Femur (tissue), 1 donor: ENCODE data around the gene C10orf95.

ENCODE experiments used
- DNase-seq: peaks from one replicate; pipeline ENCODE4 v3.0.0-alpha.2; 2017

The C10orf95 gene

GRCh38 chr10:102451105-102451969, at the start of gene C10orf95:
C10orf95 (minus strand) TSS chr10:102451543; CDS start chr10:102451093, 450 bp downstream.
- no peak for DNase-seq

GRCh38 chr10:102500686-102501085, 49.3 kb upstream of the C10orf95 start:
- DNase-seq: peak; percentile 20

- DNase-seq: no peak
These were observed 48.0 kb upstream of the C10orf95 start for GRCh38 chr10:102499356-102499755.

- no peak for DNase-seq
These were observed 46.2 kb upstream of the C10orf95 start for GRCh38 chr10:102497545-102497944.

- DNase-seq: no peak
These were observed 42.4 kb upstream of the C10orf95 start for GRCh38 chr10:102493771-102494170.

- no peak for DNase-seq
These were observed 41.6 kb upstream of the C10orf95 start for GRCh38 chr10:102492983-102493382.

GRCh38 chr10:102492344-102492939, 41.1 kb upstream of the C10orf95 start:
- DNase-seq: no peak

GRCh38 chr10:102491136-102491535, 39.8 kb upstream of the C10orf95 start:
- DNase-seq: no peak

- DNase-seq: peak; percentile 53
These were observed 33.9 kb upstream of the C10orf95 start for GRCh38 chr10:102485093-102485784.

GRCh38 chr10:102484021-102484420, 32.7 kb upstream of the C10orf95 start:
- no peak for DNase-seq

- DNase-seq: no peak
These were observed 29.1 kb upstream of the C10orf95 start for GRCh38 chr10:102480396-102480795.

GRCh38 chr10:102479651-102480050, 28.3 kb upstream of the C10orf95 start:
- DNase-seq: no peak

GRCh38 chr10:102476466-102477141, 25.3 kb upstream of the C10orf95 start:
- no peak for DNase-seq

GRCh38 chr10:102475451-102476040, 24.2 kb upstream of the C10orf95 start:
- no peak for DNase-seq

- DNase-seq: no peak
These were observed 22.3 kb upstream of the C10orf95 start for GRCh38 chr10:102473445-102474331.

GRCh38 chr10:102470579-102471546, 19.5 kb upstream of the C10orf95 start:
- no peak for DNase-seq

GRCh38 chr10:102468683-102469082, 17.3 kb upstream of the C10orf95 start:
- DNase-seq: no peak

- no peak for DNase-seq
These were observed 16.7 kb upstream of the C10orf95 start for GRCh38 chr10:102467971-102468438.

GRCh38 chr10:102467318-102467717, 16.0 kb upstream of the C10orf95 start:
- no peak for DNase-seq

GRCh38 chr10:102465466-102465865, 14.1 kb upstream of the C10orf95 start:
- DNase-seq: no peak
